H1 (cell line): Measurements from ENCODE around the gene ING1.

Experiments
- CTCF ChIP-seq, 3 experiments: IDR thresholded peaks; 1 replicate in 2 of 3; 2 replicates in 1 of 3; pipeline versions ENCODE4 v1.5.1 to v1.6.1; 2011; ENCODE audit warnings: low read length in 3 of 3, mild to moderate bottlenecking in 3 of 3, inconsistent platforms in 2 of 3, low read depth in 1 of 3, moderate library complexity in 1 of 3; ENCODE audit not compliant: insufficient read depth in 1 of 3; ENCODE audit errors: control extremely low read depth in 1 of 3
- E2F6 ChIP-seq: IDR thresholded peaks from 2 replicates; pipeline ENCODE4 v1.6.1; 2012; ENCODE audit warnings: inconsistent platforms
- EP300 ChIP-seq, 2 experiments: IDR thresholded peaks; 1 replicate in 1 of 2; 2 replicates in 1 of 2; pipeline ENCODE4 v1.6.1; 2011 to 2012; ENCODE audit warnings: low read depth in 2 of 2, low read length in 2 of 2, mild to moderate bottlenecking in 2 of 2, borderline replicate concordance in 1 of 2, inconsistent platforms in 1 of 2, moderate library complexity in 1 of 2
- GABPA ChIP-seq: IDR thresholded peaks from 2 replicates; pipeline ENCODE4 v1.6.1; 2011; ENCODE audit warnings: mild to moderate bottlenecking, low read length, moderate library complexity, borderline replicate concordance; ENCODE audit not compliant: insufficient read depth
- KDM1A ChIP-seq: fragments of 200-600, 300-600 bp; sonication (generic); IDR thresholded peaks from 2 replicates; pipeline ENCODE4 v1.7.1; 2016; ENCODE audit warnings: mild to moderate bottlenecking, low read length, borderline replicate concordance
- KDM4A ChIP-seq: IDR thresholded peaks from one replicate; pipeline ENCODE4 v1.7.1; 2012; ENCODE audit warnings: low read depth, mild to moderate bottlenecking, moderate library complexity, low read length, inconsistent platforms; ENCODE audit not compliant: severe bottlenecking
- NANOG ChIP-seq: IDR thresholded peaks from 2 replicates; pipeline ENCODE4 v1.6.1; 2011; ENCODE audit warnings: low read length, low read depth, mild to moderate bottlenecking, inconsistent platforms; ENCODE audit not compliant: insufficient read depth, poor library complexity, severe bottlenecking
- POLR2A ChIP-seq, 2 experiments: IDR thresholded peaks; 1 replicate in 1 of 2; 2 replicates in 1 of 2; pipeline ENCODE4 v1.6.1; 2011; ENCODE audit warnings: low read depth in 2 of 2, low read length in 2 of 2, mild to moderate bottlenecking in 2 of 2; ENCODE audit errors: control extremely low read depth in 1 of 2
- RBBP5 ChIP-seq: IDR thresholded peaks from 2 replicates; pipeline ENCODE4 v1.7.1; 2012; ENCODE audit warnings: low read depth, mild to moderate bottlenecking, inconsistent platforms, low read length, moderate library complexity, borderline replicate concordance
- TAF7 ChIP-seq: optimal IDR thresholded peaks from 2 replicates; pipeline ENCODE3; 2011; ENCODE audit warnings: low read depth, mild to moderate bottlenecking, inconsistent platforms, low read length, moderate library complexity, borderline replicate concordance

- no peak for TF ChIP-seq CTCF (IDR thresholded peaks at IDR 0.05; ENCODE audit: control extremely low read depth in 1 of 3, insufficient read depth in 1 of 3, low read depth in 1 of 3, low read length in 3 of 3)
- no peak for TF ChIP-seq KDM1A
- TF ChIP-seq GABPA = no peak
- no peak for TF ChIP-seq POLR2A (IDR thresholded peaks at IDR 0.05; ENCODE audit: control extremely low read depth in 1 of 2, low read depth in 2 of 2, low read length in 2 of 2)
- no peak for TF ChIP-seq EP300 (IDR thresholded peaks at IDR 0.05; ENCODE audit: borderline replicate concordance in 1 of 2, low read depth in 2 of 2, low read length in 2 of 2)
- no peak for TF ChIP-seq KDM4A
- no peak for TF ChIP-seq NANOG
- no peak for TF ChIP-seq TAF7
- no peak for TF ChIP-seq RBBP5
- TF ChIP-seq E2F6 = no peak
Measured at GRCh38 chr13:110666255-110666533, 47.3 kb upstream of the ING1 start.
